HG03354 (cell line): Measurements from ENCODE around the gene GLIPR1L2.
A peak's percentile ranks its signal among the peaks of the same experiment; 100 is the strongest.
"Not testable (repeated sequence)": the region's sequence is repeated elsewhere in the genome, so short reads cannot be mapped to it uniquely, and the experiment has no call there.

ENCODE experiments used
- ATAC-seq: cut with Tn5 transposase; IDR thresholded peaks from one replicate; pipeline ENCODE4 v1.9.1; 2021; ENCODE audit warnings: mild to moderate bottlenecking; ENCODE audit not compliant: unreplicated experiment, poor library complexity, severe bottlenecking

The GLIPR1L2 gene

DNA sequence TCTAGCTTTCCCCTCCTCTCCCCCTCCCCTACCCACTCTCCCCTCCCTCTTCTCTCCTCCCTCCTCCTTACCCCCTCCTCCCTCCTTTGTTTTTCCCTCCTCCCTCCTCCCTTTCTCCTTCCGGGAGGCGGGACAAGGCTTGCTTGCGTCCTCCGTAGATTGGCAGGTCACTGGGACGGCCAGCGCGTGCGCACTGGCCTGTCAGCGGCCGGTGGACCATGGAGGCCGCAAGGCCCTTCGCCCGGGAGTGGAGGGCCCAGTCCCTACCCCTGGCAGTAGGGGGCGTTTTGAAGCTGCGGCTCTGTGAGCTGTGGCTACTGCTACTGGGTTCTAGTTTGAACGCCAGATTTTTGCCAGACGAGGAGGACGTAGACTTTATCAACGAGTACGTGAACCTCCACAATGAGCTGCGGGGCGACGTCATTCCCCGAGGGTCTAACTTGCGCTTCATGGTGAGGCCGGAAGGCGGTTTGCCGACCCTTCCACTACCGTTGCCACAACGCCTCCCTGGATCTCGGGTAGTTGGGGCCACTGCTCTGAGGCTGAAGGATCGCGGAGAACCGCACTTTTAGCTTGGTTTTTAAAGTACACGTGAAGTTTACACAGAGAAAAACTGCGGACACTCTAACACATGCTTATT, at the start of gene GLIPR1L2:
GLIPR1L2 (plus strand) TSS at position 191 of the 640 bp plus-strand sequence; CDS start at position 219, 28 bp downstream.
- ATAC-seq: peak; percentile 98

DNA sequence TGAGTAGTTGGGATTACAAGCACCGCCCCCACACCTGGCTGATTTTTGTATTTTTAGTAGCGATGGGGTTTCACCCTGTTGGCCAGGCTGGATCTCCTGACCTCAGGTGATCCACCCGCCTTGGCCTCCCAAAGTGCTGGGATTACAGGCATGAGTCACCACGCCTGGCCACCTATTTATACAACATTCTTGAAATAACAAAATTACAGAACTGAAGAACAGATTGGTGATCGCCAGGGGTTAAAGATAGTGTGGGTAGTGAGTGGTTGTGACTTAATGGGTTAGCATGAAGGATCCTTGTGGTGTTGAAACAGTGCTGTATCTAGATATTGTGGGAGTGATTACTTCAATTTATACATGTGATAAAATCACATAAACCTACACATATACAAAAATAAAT, 49.0 kb upstream of the GLIPR1L2 start:
- ATAC-seq: no peak

DNA sequence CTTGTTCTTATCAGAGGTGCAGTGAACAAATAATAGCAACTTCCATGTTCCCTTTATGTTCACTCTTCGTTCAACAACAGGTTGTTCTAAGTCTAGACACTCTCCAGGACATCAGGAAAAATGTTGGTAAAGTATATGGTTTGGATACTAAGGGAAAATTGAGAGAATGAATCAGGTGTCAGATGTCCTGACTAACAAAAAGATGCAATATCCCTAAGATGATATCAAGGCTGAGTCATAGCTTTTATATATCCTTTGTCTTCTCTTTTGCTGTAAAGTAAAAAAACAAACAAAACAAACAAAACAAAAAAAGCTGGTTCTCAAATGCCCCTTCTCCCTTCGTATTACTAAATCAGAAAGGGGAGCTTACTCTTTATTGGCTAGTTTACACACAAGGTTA, 45.4 kb upstream of the GLIPR1L2 start:
- no peak for ATAC-seq

DNA sequence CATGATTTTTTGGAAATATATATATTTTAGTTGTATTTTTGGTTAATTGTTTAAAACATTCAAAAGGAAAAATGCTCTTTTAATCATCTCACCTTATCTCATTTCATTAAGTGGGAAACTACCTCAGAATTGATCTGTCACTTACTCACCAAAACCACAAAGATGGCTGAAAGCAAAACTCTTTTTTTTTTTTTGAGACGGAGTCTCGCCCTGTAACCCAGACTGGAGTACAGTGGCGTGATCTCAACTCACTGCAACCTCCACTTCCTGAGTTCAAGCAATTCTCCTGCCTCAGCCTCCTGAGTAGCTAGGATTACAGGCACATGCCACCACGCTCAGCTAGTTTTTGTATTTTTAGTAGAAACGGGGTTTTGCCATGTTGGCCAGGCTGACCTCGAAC, 44.7 kb upstream of the GLIPR1L2 start:
- ATAC-seq: not testable (repeated sequence)

DNA sequence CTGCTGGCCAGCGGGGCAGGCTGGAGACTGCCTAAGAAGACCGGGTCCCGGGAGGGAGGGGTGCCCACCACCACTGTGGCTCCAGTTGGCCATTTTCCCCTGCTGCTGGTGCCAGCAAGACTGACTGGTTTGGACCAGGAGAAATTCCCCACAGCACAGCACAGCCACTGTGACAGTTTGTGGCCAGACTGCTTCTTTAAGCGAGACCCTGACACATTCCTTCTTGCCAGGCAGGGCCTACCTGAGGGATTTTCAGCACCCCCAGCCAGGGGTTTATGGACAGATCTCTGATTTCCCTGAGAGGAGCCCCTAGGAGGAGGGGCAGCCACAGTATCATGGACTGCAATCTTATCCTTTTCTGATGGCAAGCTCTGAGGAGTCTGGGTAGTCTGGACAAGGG, 40.9 kb upstream of the GLIPR1L2 start:
- no peak for ATAC-seq

- no peak for ATAC-seq
Measured at GRCh38 chr12:75350413-75350812, 40.5 kb upstream of the GLIPR1L2 start.

GRCh38 chr12:75354011-75354410, 36.9 kb upstream of the GLIPR1L2 start:
- ATAC-seq: no peak

DNA sequence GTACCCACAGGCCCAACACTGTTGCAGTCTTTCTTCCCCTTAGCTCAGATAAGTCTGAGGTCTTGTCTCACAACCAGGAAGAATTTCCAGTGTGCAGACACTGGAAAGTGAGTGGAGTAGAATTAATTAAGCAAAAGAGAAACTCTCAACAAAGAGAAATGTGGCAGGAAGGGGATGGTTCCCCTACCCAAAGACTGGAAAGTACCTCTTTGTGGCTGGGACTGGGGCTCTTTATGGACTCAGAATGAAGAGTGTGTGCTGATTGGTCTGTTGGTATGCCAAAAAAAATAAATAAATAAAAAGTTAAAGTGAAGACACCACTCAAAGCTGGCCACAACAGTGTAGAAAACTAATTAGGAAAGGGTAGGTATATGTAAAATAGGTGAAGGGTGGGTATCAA, 30.0 kb upstream of the GLIPR1L2 start:
- no peak for ATAC-seq

DNA sequence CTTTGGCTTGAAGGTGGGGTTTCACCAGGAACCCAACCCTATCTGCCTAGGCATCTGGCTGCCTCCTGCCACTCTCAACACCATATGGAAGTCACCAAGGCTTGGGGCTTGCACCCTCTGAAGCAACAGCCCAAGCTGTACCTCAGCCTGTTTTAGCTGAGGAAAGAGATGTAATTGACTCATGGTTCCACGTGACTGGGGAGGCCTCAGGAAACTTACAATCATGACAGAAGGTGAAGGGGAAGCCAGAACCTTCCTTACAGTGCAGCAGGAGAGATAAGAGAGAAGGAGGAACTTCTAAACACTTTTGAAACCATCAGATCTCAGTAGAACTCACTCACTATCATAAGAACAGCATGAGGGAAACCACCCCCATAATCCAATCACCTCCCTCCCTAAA, 29.5 kb upstream of the GLIPR1L2 start:
- no peak for ATAC-seq

GRCh38 chr12:75364919-75365318, 26.0 kb upstream of the GLIPR1L2 start:
- no peak for ATAC-seq

DNA sequence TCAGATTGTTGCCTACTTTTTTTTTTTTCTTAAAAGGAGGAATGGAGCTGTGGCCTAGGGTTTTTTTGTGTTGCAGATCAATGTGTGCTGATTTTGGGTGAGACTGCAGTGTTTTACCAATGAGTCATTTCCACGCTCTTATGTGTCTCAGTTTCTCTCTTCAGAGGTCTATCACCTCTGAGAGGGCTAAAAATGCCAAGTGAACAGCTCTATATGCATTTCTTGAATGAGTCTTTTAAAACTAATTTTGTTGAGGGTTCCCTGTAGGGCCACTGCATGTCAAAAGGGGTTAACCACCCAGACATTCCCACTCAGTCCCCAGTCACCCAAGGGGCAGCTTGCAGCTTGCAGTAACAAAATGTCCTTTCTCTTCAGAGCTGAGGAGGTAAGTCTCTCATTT, 24.3 kb upstream of the GLIPR1L2 start:
- ATAC-seq: peak; percentile 55

GRCh38 chr12:75374971-75375370, 15.9 kb upstream of the GLIPR1L2 start:
- no peak for ATAC-seq

DNA sequence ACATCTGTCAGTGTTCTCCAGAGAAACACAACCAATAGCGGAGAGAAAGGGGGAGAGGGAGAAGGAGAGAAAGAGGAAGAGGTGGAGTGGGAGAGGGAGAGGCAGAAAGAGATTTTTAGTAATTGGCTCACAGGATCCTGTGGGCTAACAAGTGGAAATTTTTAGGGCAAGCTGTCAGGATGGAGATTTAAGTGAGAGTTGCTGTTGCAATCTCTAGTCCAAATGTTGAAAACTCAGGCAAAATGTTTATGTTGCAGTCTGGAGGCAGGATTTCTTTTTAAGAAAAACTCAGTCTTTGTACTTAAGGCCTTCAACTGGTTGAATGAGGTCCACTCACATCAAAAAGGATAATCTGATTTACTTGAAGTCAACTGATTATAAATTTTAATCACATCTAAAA, 12.5 kb upstream of the GLIPR1L2 start:
- ATAC-seq: no peak

DNA sequence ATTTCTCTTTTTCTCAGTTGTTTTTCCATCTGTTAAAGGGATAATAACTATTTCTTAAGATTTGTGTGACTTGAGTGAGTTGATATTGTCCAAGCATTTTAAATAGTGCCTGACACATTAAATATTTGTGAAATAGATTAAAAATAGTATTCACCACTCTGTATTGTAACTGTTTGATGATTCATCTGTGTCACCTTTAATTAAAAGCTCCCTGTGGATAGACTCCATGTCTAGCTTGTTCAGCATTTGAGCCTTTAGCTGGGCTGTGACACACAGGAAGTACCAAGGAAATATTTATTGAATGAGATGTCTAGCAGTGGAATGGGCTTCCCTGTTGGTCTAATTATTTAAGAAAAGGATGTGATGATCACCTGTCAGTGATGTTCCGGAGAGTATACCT, 1.8 kb upstream of the GLIPR1L2 start:
- no peak for ATAC-seq

- ATAC-seq: no peak
Measured at GRCh38 chr12:75389706-75390105, 1.2 kb upstream of the GLIPR1L2 start.

DNA sequence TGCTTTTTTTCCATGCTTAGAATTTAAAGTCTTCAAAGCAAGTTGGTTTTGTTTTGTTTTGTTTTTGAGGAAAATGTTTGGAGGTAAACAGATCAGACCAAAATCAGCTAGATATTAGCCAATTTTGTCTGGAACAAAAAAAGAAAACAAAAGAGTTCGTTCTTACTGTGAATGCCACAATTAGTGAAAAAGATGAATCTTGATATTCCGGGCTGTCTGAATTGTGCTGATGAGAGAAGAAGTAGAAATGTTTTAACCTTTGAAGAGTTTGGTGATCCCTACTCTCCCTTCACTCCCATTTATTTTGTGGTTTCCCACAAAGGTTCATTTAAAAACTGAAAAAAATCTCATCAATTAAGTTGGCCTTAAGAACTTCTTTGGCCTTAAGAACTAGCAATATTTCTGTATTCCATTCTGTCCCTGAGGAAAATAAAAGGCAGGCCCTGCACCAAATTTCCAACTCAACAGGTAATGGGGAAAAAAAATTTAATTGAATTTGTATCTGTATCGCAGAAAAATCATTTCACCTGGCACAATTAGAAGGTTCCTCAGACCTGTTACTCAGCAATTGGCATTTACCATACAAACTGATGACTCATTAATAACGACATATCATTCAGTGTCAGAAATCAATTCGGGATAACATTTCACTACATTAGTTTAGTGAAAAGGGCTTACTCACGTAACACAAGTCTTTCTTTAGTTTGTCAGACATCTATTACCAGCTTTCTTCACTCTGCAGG, 562 bp upstream of the GLIPR1L2 start:
- ATAC-seq: no peak

DNA sequence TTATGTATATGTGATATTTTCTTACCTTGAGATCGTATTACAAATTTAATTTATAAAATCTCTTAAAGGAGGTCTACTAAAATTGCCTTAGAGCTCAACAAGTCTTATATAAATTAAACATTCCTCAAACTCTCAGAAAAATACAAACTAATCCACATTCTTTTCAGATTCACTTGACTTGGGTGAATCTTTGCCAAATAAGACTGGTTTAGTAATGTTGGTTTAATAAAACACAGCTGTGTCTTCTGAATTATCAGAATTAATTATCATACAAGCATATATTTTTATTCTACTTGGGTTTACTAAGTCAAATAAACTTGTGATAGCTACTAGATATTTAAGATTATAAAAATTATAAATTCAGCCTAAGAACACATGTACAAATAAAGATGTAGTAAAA, 13.3 kb downstream of the GLIPR1L2 start:
- no peak for ATAC-seq

DNA sequence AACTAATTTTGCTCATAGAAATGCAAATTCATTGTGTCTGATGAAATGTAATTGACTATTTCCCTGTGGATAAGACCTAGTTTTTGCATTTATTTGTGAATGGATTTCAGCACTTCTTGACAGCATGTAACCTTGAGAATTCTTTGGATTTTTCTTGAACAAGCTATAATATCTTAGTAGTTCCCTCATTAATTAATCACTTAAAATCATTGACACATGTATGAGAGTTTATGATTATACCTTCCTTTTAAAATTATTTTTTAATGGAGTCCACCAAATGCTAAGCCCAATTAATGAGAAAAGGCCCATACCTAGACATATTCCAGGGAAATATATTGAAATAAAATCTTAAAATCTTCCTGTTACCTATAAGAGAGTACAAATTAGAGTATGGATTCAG, 16.8 kb downstream of the GLIPR1L2 start:
- no peak for ATAC-seq

GRCh38 chr12:75409830-75410229, 18.9 kb downstream of the GLIPR1L2 start:
- ATAC-seq: no peak

- no peak for ATAC-seq
Measured at GRCh38 chr12:75414671-75415070, 23.8 kb downstream of the GLIPR1L2 start.

DNA sequence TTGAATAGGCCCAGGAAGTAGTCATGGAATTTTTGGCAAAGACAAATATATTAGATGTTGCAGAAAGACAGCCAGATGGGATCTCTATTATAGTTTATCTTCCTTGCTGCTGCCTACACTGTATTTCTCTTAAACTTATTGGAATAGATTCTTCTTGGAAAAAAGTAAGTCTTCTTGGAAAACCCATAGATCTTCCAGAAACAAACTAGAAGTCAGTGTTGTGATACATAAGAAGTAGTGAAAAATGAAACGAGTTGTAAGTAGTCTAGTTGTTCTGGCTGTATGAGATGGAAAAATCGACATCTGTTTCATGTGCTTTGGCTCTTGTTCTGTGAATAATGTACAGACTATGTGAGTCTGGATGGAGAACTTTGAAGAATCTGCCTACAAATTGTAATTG, 29.0 kb downstream of the GLIPR1L2 start:
- no peak for ATAC-seq

- ATAC-seq: no peak
Measured at GRCh38 chr12:75427491-75427890, 36.6 kb downstream of the GLIPR1L2 start.
